ENCODE data around the gene NDRG3.
A peak's percentile ranks its signal among the peaks of the same experiment; 100 is the strongest.

Gene NDRG3

DNA sequence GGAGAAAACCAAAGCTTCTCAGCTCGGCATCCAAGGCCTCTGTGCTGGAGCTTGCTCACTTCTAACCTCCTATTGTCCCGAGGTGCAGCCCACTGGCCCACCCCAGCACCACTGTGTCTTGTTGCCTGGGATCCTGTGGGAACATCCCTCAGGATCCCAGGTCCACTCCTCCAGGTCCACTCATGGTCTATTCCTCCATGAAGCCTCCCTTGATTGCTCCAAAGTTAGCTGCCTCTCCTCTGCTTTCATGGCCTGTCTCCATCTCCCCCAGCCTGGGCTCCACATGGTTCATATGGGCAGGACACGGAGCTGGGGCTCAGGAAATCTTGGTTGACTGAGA lies 113.8 kb downstream of the NDRG3 start:
- TF ChIP-seq, protein P1, sequence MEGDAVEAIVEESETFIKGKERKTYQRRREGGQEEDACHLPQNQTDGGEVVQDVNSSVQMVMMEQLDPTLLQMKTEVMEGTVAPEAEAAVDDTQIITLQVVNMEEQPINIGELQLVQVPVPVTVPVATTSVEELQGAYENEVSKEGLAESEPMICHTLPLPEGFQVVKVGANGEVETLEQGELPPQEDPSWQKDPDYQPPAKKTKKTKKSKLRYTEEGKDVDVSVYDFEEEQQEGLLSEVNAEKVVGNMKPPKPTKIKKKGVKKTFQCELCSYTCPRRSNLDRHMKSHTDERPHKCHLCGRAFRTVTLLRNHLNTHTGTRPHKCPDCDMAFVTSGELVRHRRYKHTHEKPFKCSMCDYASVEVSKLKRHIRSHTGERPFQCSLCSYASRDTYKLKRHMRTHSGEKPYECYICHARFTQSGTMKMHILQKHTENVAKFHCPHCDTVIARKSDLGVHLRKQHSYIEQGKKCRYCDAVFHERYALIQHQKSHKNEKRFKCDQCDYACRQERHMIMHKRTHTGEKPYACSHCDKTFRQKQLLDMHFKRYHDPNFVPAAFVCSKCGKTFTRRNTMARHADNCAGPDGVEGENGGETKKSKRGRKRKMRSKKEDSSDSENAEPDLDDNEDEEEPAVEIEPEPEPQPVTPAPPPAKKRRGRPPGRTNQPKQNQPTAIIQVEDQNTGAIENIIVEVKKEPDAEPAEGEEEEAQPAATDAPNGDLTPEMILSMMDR (conservative IDR thresholded peaks at IDR 0.05; ENCODE audit: low read depth, low read length) = no peak
- Histone ChIP-seq H3K4me1 (ENCODE audit: low read depth, poor library complexity, severe bottlenecking) (peaks cover 21% of the 10 kb centered on the region), H3K4me2 (no peak overlapping the region), H3K9ac (no peak overlapping the region), H3K27me3 (ENCODE audit: insufficient read depth, low read depth) (no peaks in the 10 kb centered on the region), H3K36me3 (ENCODE audit: insufficient read depth) (no peaks in the 10 kb centered on the region), H3K27ac (no peak overlapping the region), H3K79me2 (ENCODE audit: insufficient read depth, low read depth) (no peaks in the 10 kb centered on the region), H2AFZ (ENCODE audit: low read depth) (no peak overlapping the region), H3K4me3 (IDR thresholded peaks at IDR 0.05; ENCODE audit: insufficient read depth, low read depth, low read length) (no peak overlapping the region), H4K20me1 (ENCODE audit: insufficient read depth) (no peaks in the 10 kb centered on the region)

DNA sequence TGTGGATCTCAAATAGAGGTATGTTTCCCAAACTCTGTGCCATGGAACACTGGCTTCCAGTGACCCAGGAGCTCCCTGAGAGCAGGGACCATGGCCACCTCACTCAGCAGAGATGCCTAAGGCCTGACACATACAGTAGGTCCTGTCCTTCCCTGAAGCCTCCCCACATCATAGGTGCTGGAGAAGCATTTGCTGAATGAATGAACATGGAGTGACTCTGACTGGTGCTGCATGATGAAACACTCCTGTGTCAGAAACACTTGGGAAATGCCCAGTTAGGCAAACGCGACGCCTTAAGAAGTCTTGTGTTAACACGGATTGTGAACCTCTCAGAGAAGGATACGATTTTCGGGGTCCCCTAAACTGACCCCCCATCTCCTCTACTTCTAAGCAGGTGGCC lies 114.2 kb downstream of the NDRG3 start:
- peaks cover 21% of the 10 kb centered on the region for H3K4me1 ChIP-seq (ENCODE audit: low read depth, poor library complexity, severe bottlenecking)
- H3K36me3 ChIP-seq (ENCODE audit: insufficient read depth) = no peaks in the 10 kb centered on the region
- no peak overlapping the region for H3K9ac ChIP-seq
- H3K4me2 ChIP-seq = no peak overlapping the region
- no peak overlapping the region for H3K4me3 ChIP-seq (IDR thresholded peaks at IDR 0.05; ENCODE audit: insufficient read depth, low read depth, low read length)
- no peak overlapping the region for H2AFZ ChIP-seq (ENCODE audit: low read depth)
- no peaks in the 10 kb centered on the region for H3K79me2 ChIP-seq (ENCODE audit: insufficient read depth, low read depth)
- TF ChIP-seq, protein P1 (conservative IDR thresholded peaks at IDR 0.05; ENCODE audit: low read depth, low read length) = no peak
- H3K27ac ChIP-seq = no peak overlapping the region
- H4K20me1 ChIP-seq (ENCODE audit: insufficient read depth) = no peaks in the 10 kb centered on the region
- no peaks in the 10 kb centered on the region for H3K27me3 ChIP-seq (ENCODE audit: insufficient read depth, low read depth)

DNA sequence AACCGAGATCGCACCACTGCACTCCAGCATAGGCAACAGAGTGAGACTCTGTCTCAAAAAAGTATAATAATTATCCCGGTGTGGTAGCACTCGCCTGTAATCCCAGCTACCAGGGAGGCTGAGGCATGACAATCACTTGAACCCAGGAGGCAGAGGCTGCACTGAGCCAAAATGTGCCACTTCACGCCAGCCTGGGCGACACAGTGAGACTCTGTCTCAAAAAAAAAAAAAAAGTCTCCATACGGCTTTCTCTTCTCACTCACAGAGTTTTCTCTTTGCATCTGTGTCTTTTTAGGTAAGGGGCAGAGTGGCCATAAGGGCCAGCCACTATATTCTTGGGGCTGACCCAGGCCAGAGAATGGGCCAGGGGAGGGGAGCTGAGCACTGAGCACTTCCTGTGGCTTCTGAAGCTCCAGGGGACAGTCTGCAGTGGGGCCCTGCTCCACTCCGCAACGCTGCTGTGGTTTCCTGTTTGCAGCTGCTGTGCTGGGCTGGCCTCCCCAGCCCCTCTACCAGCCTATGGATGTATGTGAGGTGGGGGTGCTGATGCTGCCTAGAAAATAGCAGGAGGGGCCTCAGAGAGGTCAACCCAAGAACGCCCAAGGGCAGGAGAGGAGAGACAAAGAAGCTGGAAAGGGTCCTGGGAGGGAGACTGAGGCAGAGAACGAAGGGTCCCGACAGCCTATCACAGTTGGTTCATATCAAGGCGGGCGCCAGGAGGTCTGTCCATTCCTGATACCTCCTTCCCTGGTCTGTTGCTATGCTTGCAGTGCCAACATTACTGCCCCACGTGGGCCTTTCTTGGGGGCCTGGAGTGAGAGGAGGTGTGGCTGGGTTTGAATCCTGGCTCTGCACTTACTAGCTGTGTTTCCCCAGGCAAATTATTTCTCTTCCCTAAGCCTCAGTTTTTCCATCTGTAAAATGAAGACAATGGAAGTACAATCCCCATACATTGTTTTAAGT lies 115.9 kb downstream of the NDRG3 start:
- Histone ChIP-seq H3K4me2 (peak overlapping the region; percentile 73), H3K79me2 (ENCODE audit: insufficient read depth, low read depth) (no peaks in the 10 kb centered on the region), H3K4me3 (IDR thresholded peaks at IDR 0.05; ENCODE audit: insufficient read depth, low read depth, low read length) (no peak overlapping the region), H3K9ac (peak overlapping the region; percentile 33; the same call in 1 of the 2 replicates), H2AFZ (ENCODE audit: low read depth) (peak overlapping the region; percentile 75), H3K36me3 (ENCODE audit: insufficient read depth) (no peaks in the 10 kb centered on the region), H4K20me1 (ENCODE audit: insufficient read depth) (no peaks in the 10 kb centered on the region), H3K4me1 (ENCODE audit: low read depth, poor library complexity, severe bottlenecking) (peaks cover 21% of the 10 kb centered on the region), H3K27me3 (ENCODE audit: insufficient read depth, low read depth) (no peaks in the 10 kb centered on the region), H3K27ac (peak overlapping the region; percentile 28; the same call in 1 of the 2 replicates)
- TF ChIP-seq, protein P1 (conservative IDR thresholded peaks at IDR 0.05; ENCODE audit: low read depth, low read length) = no peak

DNA sequence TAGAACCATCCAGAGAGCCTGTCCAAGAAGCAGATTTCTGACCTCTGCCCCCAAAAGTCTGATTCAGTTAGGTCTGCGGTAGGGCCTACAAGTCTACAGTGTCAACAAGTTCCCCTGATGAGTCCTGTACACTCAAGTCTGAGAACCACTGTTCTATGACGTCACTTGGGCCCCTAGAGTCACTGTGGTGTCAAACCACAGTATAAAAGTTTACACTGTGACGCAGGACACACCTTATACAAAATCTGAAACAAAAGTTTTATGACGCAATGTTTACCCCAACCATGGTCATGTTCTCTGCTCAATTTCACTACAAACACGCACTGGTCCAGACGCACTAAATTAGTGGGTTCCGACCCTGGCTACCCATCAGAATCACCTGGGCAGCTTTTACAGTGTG lies 117.8 kb downstream of the NDRG3 start:
- Histone ChIP-seq H3K27me3 (ENCODE audit: insufficient read depth, low read depth) (no peaks in the 10 kb centered on the region), H2AFZ (ENCODE audit: low read depth) (no peak overlapping the region), H4K20me1 (ENCODE audit: insufficient read depth) (no peaks in the 10 kb centered on the region), H3K4me1 (ENCODE audit: low read depth, poor library complexity, severe bottlenecking) (peaks cover 21% of the 10 kb centered on the region), H3K36me3 (ENCODE audit: insufficient read depth) (no peaks in the 10 kb centered on the region), H3K4me3 (IDR thresholded peaks at IDR 0.05; ENCODE audit: insufficient read depth, low read depth, low read length) (no peak overlapping the region), H3K79me2 (ENCODE audit: insufficient read depth, low read depth) (no peaks in the 10 kb centered on the region), H3K4me2 (no peak overlapping the region), H3K27ac (no peak overlapping the region), H3K9ac (no peak overlapping the region)
- TF ChIP-seq, protein P1 (conservative IDR thresholded peaks at IDR 0.05; ENCODE audit: low read depth, low read length) = no peak

All from KMS-11 (cell line).